ENCODE measurements around the gene EWSR1.

Gene EWSR1

DNA sequence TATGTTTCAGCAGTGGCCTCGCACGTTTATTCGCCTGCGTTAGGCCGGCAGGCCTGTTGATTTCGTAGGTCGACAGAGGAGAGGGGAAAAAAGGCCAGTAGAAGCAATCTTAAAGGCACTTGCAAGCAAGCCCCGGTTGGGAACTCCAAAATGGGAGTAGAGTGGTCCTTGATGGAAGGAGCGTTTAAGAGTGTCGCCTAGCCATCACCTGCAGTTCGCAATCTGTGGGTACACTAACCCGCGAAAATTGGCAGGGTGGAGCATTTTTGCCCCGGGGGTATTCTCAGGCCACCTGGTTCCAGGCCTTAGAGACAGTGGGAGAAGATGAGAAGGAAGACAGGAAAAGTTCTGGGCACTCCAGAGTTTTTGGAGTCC is 1.1 kb downstream of the EWSR1 start:
- DNase-seq (ENCODE audit: low read depth), result no peak

DNA sequence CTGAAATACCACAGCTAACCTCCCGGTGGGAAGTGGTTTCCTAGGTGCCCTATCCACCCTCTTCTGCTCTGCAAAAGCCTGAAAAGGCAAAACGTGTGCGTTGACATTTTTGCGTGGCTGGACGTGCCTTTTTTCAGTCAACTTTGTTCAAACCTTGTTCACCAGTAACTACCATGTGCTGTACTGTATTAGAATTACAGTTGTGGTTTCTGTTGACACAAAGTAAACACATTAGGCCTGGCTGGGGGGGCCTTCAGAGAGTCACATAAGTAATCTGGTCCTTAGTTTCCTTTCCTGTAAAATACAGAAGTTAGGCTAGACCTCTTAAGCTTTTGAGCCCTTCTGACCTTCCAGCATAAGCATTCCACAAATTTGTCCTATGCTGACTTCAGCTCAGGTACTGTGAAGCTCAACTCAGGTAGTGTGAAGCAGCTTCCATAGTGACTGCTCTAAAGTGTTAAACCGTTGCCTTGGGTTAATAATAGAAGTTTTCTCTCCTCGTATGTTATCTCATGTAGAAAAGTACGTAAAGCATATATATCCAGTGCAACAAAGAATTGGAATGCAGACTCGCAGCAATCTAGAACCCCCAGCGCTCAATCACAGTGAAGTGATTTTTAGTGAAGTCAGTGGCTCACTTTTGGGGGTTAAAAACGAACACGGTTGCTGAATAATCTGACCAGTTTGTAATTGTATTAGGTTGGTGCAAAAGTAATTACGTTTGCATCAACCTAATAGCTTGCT is 1.8 kb downstream of the EWSR1 start:
- no peak for DNase-seq (ENCODE audit: low read depth)

DNA sequence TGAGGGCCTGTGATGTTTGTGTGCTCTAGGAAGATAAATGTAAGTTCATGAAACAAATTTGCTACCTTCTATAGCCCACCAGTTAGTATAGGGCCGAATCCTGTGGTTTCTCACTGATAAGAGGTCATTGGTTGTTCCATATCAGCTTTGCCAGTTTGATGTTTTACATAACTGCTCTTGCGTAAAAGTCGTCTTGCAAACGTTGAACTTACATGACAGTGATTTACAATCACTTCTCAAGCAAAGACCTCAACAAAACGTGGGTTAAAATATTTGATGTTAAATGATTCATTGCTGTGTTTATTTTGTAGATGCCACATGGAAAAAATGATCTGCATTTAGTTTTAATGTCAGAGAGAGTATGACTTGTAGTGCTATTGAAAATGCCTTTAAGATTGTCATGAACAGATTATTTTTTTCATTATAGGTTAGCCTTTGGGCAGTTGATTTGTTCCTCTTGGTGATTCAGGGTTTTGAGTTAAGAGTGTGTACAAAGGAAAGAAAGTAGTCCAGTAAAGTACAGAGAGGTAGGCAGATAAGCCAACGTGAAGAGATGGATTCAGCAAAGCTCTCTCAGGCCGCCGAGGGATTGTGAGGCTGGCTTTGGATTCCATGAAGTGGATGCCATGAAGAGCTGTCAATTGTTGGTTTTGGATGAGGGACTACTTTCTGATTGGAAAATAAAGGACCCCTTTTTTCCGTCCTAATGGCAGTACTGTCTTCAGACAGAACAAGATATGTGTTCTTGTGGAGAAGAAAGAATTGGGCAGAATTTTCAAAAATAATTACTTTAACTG is 2.6 kb downstream of the EWSR1 start:
- DNase-seq (ENCODE audit: low read depth), result no peak

DNA sequence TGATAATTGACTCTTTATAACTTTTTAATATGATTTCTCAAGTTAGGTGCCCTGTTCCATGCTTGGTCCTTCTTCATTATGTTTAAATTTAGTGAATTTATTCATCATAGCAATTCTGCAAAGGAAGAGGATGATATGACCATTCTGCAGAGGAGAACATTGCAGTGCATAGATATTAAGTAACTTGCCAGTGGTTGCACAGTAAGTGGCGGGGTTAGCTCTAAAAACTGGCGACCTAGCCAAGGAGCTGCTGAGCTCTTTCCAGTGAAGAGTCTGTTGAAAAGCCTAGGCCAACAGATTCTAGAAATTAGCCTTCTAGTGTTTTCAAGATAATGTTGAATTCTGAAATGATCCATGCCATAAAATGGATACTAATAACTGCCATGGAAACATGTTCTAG is 4.6 kb downstream of the EWSR1 start:
- DNase-seq (ENCODE audit: low read depth), result no peak

DNA sequence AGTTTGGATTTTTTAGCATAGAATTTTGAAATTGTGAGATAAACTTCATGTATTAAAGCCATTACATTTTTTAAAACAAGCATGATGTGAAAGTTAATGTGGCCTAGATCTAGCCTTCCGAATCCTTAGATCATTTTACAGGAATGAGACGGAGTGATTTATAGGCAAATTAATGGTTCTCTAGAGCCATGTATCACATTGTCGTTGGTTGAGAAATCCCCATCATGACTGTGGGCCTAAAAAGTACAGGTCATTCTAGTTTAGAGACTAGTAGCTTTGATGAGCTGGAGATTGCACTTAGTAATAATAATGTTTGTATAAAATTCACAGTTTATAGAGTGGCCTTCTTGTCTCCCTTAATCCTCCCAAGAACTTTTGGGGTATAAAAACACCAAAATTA is 7.1 kb downstream of the EWSR1 start:
- no peak for DNase-seq (ENCODE audit: low read depth)

DNA sequence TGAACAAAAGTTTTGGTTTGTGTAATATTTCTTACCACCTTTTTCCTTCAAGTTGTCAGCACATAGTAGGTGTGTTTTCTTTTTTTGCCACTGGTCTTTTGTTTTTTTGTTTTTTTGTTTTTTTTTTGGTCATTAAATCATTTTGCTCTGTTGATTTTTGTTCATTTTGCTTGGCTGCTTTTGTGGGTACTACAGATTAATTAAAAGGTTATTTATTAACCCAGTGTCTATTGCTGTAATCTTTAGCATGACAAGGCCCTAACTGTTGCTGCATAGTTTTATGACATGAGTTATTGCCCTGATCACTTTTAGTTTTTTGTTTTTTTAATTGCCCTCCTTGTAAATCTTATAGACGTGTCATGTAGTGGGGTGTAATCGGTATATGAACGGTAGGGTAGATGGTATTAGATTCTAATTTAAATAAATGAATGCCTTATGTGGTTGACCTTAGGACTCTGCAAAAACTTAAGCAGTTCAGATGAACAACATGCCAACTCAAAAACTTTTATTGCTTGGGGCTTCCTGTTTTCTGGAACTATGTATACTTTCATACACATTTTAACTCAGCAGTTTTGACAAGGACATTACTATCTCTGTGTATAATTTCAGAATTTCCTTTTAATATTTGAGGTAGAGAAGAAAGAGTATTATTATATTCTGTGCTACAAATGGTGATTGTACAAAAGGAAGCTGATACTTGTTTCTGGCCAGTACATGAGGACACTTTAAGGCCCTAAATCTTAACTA is 7.9 kb downstream of the EWSR1 start:
- DNase-seq (ENCODE audit: low read depth), result no peak

DNA sequence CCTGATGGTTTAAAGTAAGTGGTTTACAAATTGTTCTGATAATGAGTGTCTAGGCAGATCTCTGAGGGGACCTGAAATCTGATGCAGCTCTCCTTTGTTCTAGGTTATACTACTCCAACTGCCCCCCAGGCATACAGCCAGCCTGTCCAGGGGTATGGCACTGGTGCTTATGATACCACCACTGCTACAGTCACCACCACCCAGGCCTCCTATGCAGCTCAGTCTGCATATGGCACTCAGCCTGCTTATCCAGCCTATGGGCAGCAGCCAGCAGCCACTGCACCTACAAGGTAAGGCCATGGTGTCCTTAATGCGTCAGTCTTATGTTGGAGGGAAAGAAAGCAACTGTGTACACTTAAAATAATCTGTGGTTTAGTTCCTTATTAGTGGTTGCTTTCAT is 9.9 kb downstream of the EWSR1 start:
- DNase-seq (ENCODE audit: low read depth), result no peak

DNA sequence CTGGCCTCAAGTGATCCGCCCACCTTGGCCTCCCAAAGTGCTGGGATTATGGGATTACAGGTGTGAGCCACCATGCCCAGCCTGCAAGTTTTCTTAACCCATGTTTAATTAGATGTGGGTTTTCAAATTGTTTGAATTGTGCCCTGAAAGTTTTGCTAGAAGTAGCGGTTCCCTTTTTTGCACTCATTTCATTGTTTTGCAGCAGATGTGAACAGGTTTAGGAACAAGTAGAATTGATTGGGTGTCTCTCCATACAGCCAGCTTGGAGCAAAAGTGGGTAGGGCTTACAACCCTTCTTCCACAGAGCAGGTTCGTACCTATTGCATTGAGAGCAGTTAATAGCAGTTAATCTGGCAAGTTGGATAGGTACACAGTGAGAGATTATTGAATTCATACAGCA is 16.1 kb downstream of the EWSR1 start:
- DNase-seq (ENCODE audit: low read depth), result no peak

DNA sequence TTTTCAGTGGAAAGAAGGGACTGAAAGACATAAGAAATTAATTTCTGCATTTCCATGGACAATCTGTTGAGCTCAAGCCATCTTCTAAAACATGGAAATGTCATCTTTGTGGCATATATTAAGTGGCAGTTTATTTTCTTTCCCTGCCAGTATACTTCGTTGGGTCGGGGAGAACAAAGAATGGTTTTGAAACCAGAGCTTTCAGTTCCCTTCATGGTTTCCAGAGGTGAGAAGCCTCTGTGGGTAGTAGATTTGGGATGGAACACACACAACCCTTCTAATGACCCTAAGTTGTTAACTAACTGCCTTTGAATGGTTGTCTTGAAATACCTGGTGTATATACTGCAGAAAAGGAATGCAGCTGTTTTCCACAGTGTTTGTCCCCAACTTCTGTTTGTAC is 20.8 kb downstream of the EWSR1 start:
- DNase-seq (ENCODE audit: low read depth), result no peak

DNA sequence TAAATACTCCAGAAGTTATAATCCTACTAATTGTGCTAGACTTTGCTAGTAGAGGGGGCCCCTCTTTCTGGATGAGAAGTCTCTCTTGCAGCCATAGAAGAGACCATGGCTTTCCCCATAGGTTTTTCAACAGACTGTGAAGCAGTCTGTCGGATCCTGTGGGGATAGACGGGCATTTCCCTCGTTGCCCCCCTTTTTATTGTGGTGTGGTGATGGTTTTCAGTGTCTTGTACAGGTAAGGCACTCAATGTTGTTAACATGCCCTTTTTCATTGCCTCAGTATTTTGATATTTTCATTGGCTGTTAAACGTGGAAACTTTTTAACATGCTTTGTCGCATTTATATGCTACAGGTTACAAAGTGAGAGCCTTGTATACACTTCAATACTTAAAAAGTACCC is 22.0 kb downstream of the EWSR1 start:
- DNase-seq (ENCODE audit: low read depth), result no peak

DNA sequence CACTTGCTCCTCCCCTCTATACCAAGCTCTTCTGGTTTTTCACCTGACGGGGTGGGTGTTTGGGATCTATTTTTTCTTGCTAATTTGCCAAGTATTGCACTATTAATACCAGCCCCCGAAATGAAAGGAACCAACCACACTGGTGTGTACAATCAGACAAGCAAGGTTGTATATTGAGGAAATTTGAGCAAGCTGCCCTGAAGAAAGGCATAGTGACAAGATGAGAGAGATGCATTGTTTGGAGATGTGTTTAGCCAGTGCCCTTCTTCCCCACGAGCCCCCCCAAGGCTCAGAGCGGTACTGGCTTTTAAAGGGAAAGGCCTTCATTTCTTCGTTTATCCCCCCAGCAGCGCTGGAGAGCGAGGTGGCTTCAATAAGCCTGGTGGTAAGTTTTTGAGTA is 23.1 kb downstream of the EWSR1 start:
- no peak for DNase-seq (ENCODE audit: low read depth)

DNA sequence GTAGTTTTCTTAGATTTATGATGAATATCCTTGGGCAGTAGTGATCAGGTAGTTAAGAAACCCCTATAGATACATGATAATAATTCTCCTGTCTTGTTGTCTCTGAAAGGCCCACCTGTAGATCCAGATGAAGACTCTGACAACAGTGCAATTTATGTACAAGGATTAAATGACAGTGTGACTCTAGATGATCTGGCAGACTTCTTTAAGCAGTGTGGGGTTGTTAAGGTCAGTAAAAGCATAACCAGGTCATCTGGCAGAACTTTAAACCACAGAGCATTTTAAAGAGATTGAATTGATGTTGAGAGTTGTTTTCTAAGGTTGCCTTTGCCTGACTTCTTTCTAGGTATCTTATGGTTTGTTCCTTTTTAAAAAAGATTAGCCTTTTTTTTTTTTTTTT is 24.3 kb downstream of the EWSR1 start:
- no peak for DNase-seq (ENCODE audit: low read depth)

DNA sequence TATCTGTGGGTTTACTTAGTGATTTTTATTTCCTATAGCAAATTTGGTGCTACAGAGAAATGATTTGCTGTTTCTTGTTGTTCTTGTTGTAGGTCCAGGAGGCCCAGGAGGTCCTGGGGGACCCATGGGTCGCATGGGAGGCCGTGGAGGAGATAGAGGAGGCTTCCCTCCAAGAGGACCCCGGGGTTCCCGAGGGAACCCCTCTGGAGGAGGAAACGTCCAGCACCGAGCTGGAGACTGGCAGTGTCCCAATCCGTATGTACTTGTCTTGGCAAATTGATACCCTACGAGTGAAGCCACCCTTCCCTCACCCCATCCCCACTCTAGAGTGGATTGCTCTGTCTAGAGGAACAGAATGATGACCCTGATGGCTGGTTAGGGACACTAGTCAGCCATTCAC is 30.6 kb downstream of the EWSR1 start:
- DNase-seq (ENCODE audit: low read depth), result no peak

DNA sequence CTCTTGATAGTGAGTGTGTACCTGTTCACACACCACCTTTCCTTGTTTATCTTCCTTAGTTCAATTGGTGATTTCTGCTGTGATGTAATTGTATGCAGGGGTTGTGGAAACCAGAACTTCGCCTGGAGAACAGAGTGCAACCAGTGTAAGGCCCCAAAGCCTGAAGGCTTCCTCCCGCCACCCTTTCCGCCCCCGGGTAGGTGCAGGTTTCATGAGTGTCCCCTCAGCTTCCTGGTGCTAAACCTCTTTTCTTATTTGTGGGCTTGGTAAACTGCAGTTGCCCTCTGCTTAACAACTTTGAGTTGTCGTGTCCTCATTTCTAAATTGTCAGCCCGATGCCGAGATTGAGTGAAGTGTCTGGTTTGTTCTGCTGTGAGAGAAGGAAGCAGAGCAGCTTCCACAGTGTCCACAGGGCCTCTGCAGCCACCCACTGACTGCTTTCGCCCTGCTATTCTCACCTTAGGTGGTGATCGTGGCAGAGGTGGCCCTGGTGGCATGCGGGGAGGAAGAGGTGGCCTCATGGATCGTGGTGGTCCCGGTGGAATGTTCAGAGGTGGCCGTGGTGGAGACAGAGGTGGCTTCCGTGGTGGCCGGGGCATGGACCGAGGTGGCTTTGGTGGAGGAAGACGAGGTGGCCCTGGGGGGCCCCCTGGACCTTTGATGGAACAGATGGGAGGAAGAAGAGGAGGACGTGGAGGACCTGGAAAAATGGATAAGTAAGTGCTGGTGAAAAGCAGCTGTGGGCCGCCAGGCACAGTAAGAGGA is 31.2 kb downstream of the EWSR1 start:
- DNase-seq (ENCODE audit: low read depth), result no peak

DNA sequence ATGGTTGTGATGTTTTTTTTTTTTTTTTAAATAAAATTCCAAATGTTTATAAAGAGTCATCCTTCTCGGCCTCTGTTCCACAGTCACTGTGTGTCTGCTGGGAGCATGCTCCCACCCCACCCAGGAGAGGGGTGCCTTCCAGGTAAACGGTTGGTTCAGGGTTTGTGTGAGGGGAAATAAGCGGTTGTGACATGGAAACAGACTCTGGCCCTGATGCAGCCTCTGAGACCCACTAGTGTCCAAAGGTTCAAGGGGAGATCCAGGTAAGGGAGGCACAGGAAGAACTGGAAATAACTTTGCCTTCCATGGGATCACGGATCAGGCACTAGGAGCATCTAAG is 32.4 kb downstream of the EWSR1 start:
- DNase-seq (ENCODE audit: low read depth), result no peak

DNA sequence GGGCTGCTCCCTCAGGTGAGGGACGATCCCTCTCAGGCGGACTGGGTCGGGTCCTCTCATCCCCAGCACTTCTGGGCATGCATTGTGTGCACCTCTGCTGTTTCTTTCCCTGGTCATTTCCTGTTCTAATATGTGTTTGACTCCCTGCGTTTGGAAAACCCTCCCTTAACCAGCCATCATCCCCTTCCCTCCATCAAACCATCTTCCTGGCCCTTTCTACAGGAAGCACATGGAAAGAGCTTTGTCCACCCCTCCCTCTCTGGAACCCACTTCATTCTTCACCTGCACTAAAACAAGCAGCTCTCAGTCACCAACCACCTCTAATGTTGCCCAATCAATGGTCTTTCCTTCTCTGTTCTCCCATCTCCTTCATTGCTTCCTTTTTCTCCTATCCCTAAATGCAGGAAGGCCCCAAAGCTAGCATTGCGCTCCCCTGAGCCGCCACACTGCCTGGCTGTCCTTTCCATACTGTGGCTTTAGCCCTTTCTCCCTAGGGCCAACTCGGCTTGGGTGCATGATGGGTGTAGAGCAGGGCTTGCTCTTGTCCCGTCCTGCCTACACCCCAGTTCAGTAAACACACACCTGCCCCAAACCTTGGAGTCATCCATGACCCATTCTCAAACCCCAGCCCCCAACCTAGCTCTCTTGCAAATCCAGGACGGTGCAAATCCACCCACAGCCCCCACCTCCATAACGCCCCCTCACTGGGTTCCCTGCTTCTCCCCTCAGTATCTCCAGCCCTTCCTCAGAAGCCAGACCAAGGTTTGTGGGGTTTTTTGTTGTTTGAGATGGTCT is 32.9 kb downstream of the EWSR1 start:
- DNase-seq (ENCODE audit: low read depth), result no peak

DNA sequence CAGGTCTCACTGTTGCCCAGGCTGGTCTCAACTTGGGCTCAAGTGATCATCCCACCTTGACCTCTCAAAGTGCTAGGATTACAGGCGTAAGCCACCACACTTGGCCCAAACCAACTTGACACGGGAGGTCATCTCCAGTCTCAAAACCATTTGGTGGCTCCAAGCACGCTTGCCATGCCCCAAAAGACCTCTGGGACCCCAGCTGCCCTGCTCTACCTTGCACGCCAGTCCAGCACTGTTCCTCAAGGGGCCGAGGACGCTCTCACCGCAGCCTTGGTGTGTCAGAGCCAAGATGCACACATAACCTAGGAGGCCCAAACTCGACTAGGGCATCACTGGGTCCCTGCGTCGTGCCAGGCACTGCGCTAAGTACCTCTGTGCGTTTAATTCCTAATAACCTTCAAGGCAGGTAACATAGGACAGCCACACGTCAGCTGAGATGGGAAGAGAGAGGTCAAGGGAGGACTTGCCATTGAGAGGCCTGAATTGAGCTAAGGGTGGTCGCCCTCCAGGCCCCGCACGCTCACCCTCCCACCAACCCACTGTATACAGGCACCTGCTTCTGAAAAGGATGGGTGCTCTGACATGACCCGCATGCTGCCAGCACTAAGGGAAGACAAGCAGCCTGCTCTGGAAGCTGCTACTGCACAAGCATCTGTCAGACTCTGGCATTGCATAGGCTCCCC is 33.8 kb downstream of the EWSR1 start:
- DNase-seq (ENCODE audit: low read depth), result no peak

DNA sequence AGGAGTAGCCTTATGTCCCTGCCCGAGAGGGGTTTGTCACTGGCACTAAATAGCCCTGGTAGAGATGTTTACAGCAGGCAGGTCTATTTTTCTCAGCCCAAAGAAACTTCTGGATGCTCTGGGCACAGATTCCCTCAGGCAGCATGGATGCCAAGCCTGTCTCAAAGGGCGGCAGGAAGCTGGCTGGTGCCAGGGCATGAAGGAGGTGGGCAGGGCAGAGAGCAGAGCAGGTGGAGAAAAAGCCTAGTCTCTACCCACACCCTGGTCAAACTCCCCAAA is 34.3 kb downstream of the EWSR1 start:
- no peak for DNase-seq (ENCODE audit: low read depth)

DNA sequence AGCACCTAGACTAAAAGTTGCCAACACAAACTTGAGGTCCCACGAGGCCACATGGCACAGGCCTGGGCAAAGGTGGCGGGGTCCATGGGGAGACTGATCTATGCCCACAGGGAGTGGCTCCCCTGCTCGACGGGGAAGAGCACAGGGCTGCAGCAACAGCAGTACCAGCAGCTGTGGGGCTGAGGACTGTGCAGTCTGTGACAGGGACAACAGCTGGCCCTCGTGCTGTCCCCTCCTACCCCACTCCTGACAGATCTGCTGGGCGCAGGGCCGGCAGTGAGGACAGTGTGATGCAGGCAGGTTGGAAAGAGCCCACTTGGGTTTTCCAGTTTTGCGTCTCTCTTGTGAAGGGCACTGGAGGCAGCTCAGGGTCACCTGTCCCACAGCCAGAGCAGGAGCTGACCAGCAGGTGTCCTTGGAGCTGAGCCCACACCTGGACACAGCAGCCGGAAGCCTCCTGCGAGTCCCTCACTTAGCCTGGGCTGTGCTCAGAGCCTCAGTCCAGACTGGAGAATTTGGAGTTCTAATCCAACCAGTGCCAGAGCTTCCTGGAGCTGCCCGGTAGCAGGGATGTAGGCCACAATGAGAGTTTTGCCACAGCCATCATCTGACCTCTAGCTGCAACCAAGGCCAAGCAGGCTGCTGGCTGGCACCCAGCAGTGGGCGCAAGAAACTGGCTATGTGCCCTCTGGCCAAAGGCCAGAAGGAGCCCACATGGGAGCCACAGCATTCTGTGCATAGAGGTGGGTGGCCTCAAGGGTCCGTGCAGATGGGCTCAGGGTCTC is 34.8 kb downstream of the EWSR1 start:
- no peak for DNase-seq (ENCODE audit: low read depth)

DNA sequence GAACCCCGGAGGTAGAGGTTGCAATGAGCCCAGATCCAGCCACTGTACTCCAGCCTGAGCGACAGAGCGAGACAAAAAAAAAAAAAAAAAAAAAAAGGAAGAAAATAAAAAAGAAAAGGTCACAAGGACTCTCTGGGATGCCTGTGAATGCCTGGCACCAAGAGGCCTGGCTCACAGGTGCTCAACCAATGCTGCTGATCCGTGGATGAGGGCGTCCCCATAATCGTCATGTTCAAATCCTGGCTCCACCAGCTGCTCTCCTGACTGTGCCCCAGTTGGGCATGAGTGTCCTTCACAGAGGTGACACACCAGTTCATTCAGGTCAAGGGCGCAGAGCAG is 37.7 kb downstream of the EWSR1 start:
- no peak for DNase-seq (ENCODE audit: low read depth)

Data from CMK (cell line).